Naive B cell (primary cell): ENCODE data around the gene UBR3. TPM values are rescaled to one million over a fixed set of nuclear protein-coding genes. Genes with fewer than 3 reads are reported as not detected.
"Not testable (repeated sequence)": the region's sequence is repeated elsewhere in the genome, so short reads cannot be mapped to it uniquely, and the experiment has no call there.

Experiments
- ATAC-seq, 2 donors: fragments of 150-1000 bp; cut with Tn5 transposase; 2 replicates each; pipeline ENCODE4 v1.10.0; 2021; ENCODE audit warnings: low read depth in 2 of 2, mild to moderate bottlenecking in 2 of 2, moderate library complexity in 2 of 2
- DNase-seq: peaks from one replicate; pipeline ENCODE4 v3.0.0; 2022
- H3K27ac Mint-ChIP-seq, 6 donors: one replicate each; pipeline ENCODE4 v1.8.0; 2020 to 2022; ENCODE audit warnings: mild to moderate bottlenecking in 6 of 6, mixed read lengths in 6 of 6, moderate library complexity in 5 of 6, inconsistent platforms in 2 of 6
- H3K27me3 Mint-ChIP-seq, 3 donors: one replicate each; pipeline ENCODE4 v1.8.0; 2021 to 2022; ENCODE audit warnings: mixed read lengths in 3 of 3, mild to moderate bottlenecking in 1 of 3
- H3K36me3 Mint-ChIP-seq, 2 donors: one replicate each; pipeline ENCODE4 v1.8.0; 2020 to 2022; ENCODE audit warnings: mixed read lengths in 2 of 2, inconsistent platforms in 1 of 2, mild to moderate bottlenecking in 1 of 2
- H3K4me1 Mint-ChIP-seq, 3 donors: one replicate each; pipeline ENCODE4 v1.8.0; 2020 to 2022; ENCODE audit warnings: mixed read lengths in 3 of 3, inconsistent platforms in 1 of 3, mild to moderate bottlenecking in 1 of 3, moderate library complexity in 1 of 3
- H3K4me3 Mint-ChIP-seq, 8 donors: one replicate each; pipeline ENCODE4 v1.8.0; 2020 to 2022; ENCODE audit warnings: mild to moderate bottlenecking in 8 of 8, mixed read lengths in 8 of 8, moderate library complexity in 8 of 8, inconsistent platforms in 2 of 8
- H3K9me3 Mint-ChIP-seq, 7 donors: one replicate each; pipeline ENCODE4 v1.8.0; 2020 to 2022; ENCODE audit warnings: mixed read lengths in 7 of 7, mild to moderate bottlenecking in 5 of 7, inconsistent platforms in 2 of 7, moderate library complexity in 1 of 7
- polyA plus RNA-seq, 6 donors: library from polyadenylated mRNA; unstranded; fragments of 300-500 nt; fragmentation: Illumina TruSeq; gene quantifications; one replicate each; pipeline ENCODE4 v1.2.3, GENCODE V29; 2021; ENCODE audit warnings: low read depth in 6 of 6

The UBR3 gene
- polyA plus RNA-seq, 6 donors from 2014 or later: 6.1 to 11.9 (median 7.1) TPM

- DNase-seq (no peak), ATAC-seq (no peak)
- no peaks in the 10 kb centered on the region for H3K9me3 Mint-ChIP-seq
- H3K4me3 Mint-ChIP-seq: no peak overlapping the region
- no peaks in the 10 kb centered on the region for H3K27me3 Mint-ChIP-seq
- H3K4me1 Mint-ChIP-seq: peaks cover 12 to 22% (median 14%) of the 10 kb centered on the region in 3 donors
- peak overlapping the region in 1 of 6 donors; percentile 54 for H3K27ac Mint-ChIP-seq
- H3K36me3 Mint-ChIP-seq: peaks cover 0 to 9% of the 10 kb centered on the region in 2 donors
Observed at GRCh38 chr2:169803480-169803879, 23.8 kb upstream of the UBR3 start.

- Mint-ChIP-seq H3K27me3 (no peaks in the 10 kb centered on the region), H3K36me3 (peaks cover 19 to 20% of the 10 kb centered on the region in 2 donors)
Observed at GRCh38 chr2:169806586-169806985, 20.7 kb upstream of the UBR3 start.

GRCh38 chr2:169808221-169808620, 19.0 kb upstream of the UBR3 start:
- no peak overlapping the region for H3K4me3 Mint-ChIP-seq
- H3K4me1 Mint-ChIP-seq: no peaks in the 10 kb centered on the region
- no peaks in the 10 kb centered on the region for H3K9me3 Mint-ChIP-seq
- peak overlapping the region in 1 of 6 donors; percentile 18 for H3K27ac Mint-ChIP-seq
- no peaks in the 10 kb centered on the region for H3K27me3 Mint-ChIP-seq
- peaks cover 19 to 22% of the 10 kb centered on the region in 2 donors for H3K36me3 Mint-ChIP-seq
- ATAC-seq (no peak), DNase-seq (no peak)

More at GRCh38 chr2:169806586-169806985, 20.7 kb upstream of the UBR3 start:
- H3K4me1 Mint-ChIP-seq: peaks cover 0 to 7% (median 0%) of the 10 kb centered on the region in 3 donors
- H3K4me3 Mint-ChIP-seq: no peak overlapping the region
- H3K27ac Mint-ChIP-seq: no peak overlapping the region
- no peaks in the 10 kb centered on the region for H3K9me3 Mint-ChIP-seq
- no peak for DNase-seq
- no peak for ATAC-seq

- ATAC-seq (no peak), DNase-seq (no peak)
- no peak overlapping the region for H3K27ac Mint-ChIP-seq
- no peak overlapping the region for H3K4me3 Mint-ChIP-seq
- H3K36me3 Mint-ChIP-seq: peaks cover 8 to 13% of the 10 kb centered on the region in 2 donors
- peaks cover 0 to 7% (median 6%) of the 10 kb centered on the region in 3 donors for H3K4me1 Mint-ChIP-seq
- H3K27me3 Mint-ChIP-seq: no peaks in the 10 kb centered on the region
- peaks cover 0 to 8% (median 0%) of the 10 kb centered on the region in 7 donors for H3K9me3 Mint-ChIP-seq
Observed at GRCh38 chr2:169815849-169816248, 11.4 kb upstream of the UBR3 start.

- ATAC-seq, H3K27me3 Mint-ChIP-seq, H3K36me3 Mint-ChIP-seq, H3K9me3 Mint-ChIP-seq, H3K27ac Mint-ChIP-seq, DNase-seq, H3K4me3 Mint-ChIP-seq: not testable (repeated sequence)
- H3K4me1 Mint-ChIP-seq: peaks cover 5 to 17% (median 14%) of the 10 kb centered on the region in 3 donors
Observed at GRCh38 chr2:169816961-169817360, 10.3 kb upstream of the UBR3 start.

- ATAC-seq, H3K27me3 Mint-ChIP-seq, H3K4me3 Mint-ChIP-seq, H3K36me3 Mint-ChIP-seq, DNase-seq, H3K27ac Mint-ChIP-seq, H3K9me3 Mint-ChIP-seq: not testable (repeated sequence)
- H3K4me1 Mint-ChIP-seq: peaks cover 5 to 18% (median 18%) of the 10 kb centered on the region in 3 donors
Observed at GRCh38 chr2:169817369-169817768, 9.9 kb upstream of the UBR3 start.

GRCh38 chr2:169818241-169818640, 9.0 kb upstream of the UBR3 start:
- ATAC-seq: no peak
- Mint-ChIP-seq H3K36me3 (peaks cover 0 to 4% of the 10 kb centered on the region in 2 donors), H3K27ac (no peak overlapping the region)

GRCh38 chr2:169819106-169819505, 8.1 kb upstream of the UBR3 start:
- H3K4me3 Mint-ChIP-seq: no peak overlapping the region
- peaks cover 0 to 8% (median 0%) of the 10 kb centered on the region in 7 donors for H3K9me3 Mint-ChIP-seq
- H3K36me3 Mint-ChIP-seq: peaks cover 0 to 4% of the 10 kb centered on the region in 2 donors
- no peak for ATAC-seq
- H3K27me3 Mint-ChIP-seq: no peaks in the 10 kb centered on the region
- H3K27ac Mint-ChIP-seq: peak overlapping the region in 3 of 6 donors; percentile 10 to 89 (median 64)
- no peak for DNase-seq
- peaks cover 14 to 35% (median 34%) of the 10 kb centered on the region in 3 donors for H3K4me1 Mint-ChIP-seq

More at GRCh38 chr2:169818241-169818640, 9.0 kb upstream of the UBR3 start:
- no peak overlapping the region for H3K4me3 Mint-ChIP-seq
- DNase-seq: no peak
- H3K9me3 Mint-ChIP-seq: peaks cover 0 to 8% (median 0%) of the 10 kb centered on the region in 7 donors
- peaks cover 9 to 27% (median 25%) of the 10 kb centered on the region in 3 donors for H3K4me1 Mint-ChIP-seq
- no peaks in the 10 kb centered on the region for H3K27me3 Mint-ChIP-seq

GRCh38 chr2:169820101-169820500, 7.2 kb upstream of the UBR3 start:
- H3K27me3 Mint-ChIP-seq, H3K36me3 Mint-ChIP-seq, H3K9me3 Mint-ChIP-seq, ATAC-seq, H3K27ac Mint-ChIP-seq, DNase-seq: not testable (repeated sequence)
- peaks cover 19 to 41% (median 41%) of the 10 kb centered on the region in 3 donors for H3K4me1 Mint-ChIP-seq
- peak overlapping the region in 1 of 8 donors; percentile 27 for H3K4me3 Mint-ChIP-seq

GRCh38 chr2:169822036-169822435, 5.2 kb upstream of the UBR3 start:
- Mint-ChIP-seq H3K9me3 (peaks cover 0 to 4% (median 0%) of the 10 kb centered on the region in 7 donors), H3K36me3 (peaks cover 0 to 3% of the 10 kb centered on the region in 2 donors), H3K4me3 (peak overlapping the region in 1 of 8 donors; percentile 20), H3K27ac (no peak overlapping the region), H3K4me1 (peaks cover 24 to 47% (median 39%) of the 10 kb centered on the region in 3 donors), H3K27me3 (no peaks in the 10 kb centered on the region)
- no peak for ATAC-seq
- DNase-seq: no peak

- ATAC-seq (no peak), DNase-seq (no peak)
- Mint-ChIP-seq H3K4me1 (peaks cover 24 to 52% (median 44%) of the 10 kb centered on the region in 3 donors), H3K27ac (no peak overlapping the region), H3K36me3 (no peaks in the 10 kb centered on the region), H3K27me3 (no peaks in the 10 kb centered on the region), H3K9me3 (no peaks in the 10 kb centered on the region), H3K4me3 (peak overlapping the region; percentile 15 to 89 (median 71))
Observed at GRCh38 chr2:169822785-169823392, 4.4 kb upstream of the UBR3 start.

GRCh38 chr2:169823996-169824372, 3.3 kb upstream of the UBR3 start:
- DNase-seq: no peak
- no peaks in the 10 kb centered on the region for H3K9me3 Mint-ChIP-seq
- H3K4me1 Mint-ChIP-seq: peaks cover 35 to 59% (median 55%) of the 10 kb centered on the region in 3 donors

GRCh38 chr2:169824373-169825333, 2.6 kb upstream of the UBR3 start, which contains the start of gene METTL5:
METTL5 (minus strand) TSS chr2:169824905; CDS start chr2:169824597, 308 bp downstream.
- Mint-ChIP-seq H3K27me3 (no peaks in the 10 kb centered on the region), H3K4me3 (peak within 1 kb of the TSS; percentile 87 to 97 (median 95)), H3K4me1 (peaks cover 37 to 64% (median 57%) of the 10 kb centered on the region in 3 donors), H3K36me3 (no peaks in the 10 kb centered on the region), H3K27ac (peak within 1 kb of the TSS; percentile 76 to 97 (median 88)), H3K9me3 (no peaks in the 10 kb centered on the region)
- ATAC-seq (peak; percentile 62 to 65), DNase-seq (peak; percentile 78)

More at GRCh38 chr2:169823996-169824372, 3.3 kb upstream of the UBR3 start:
- Mint-ChIP-seq H3K36me3 (no peaks in the 10 kb centered on the region), H3K27me3 (no peaks in the 10 kb centered on the region), H3K4me3 (peak overlapping the region; percentile 87 to 97 (median 95)), H3K27ac (peak overlapping the region in 4 of 6 donors; percentile 76 to 93 (median 84))
- no peak for ATAC-seq
